Kidney (tissue), 14 donors: Measurements from ENCODE around the gene LALBA. TPM values are rescaled to one million over a fixed set of nuclear protein-coding genes. Genes with fewer than 3 reads are reported as not detected.

ENCODE experiments used
- DNase-seq, 5 donors: peaks; one replicate each; pipeline ENCODE4 v3.0.0-alpha.2; 2013 to 2020
- FAIRE-seq: peaks from 2 replicates; lab custom pipeline; 2012; peaks lifted over from hg19 to GRCh38; lab: Jason Lieb, UNC
- H3K27ac ChIP-seq, 2 donors: one replicate each; pipeline ENCODE4 v1.7.0; 2013; ENCODE audit warnings: low read depth in 2 of 2, low read length in 2 of 2, inconsistent platforms in 1 of 2
- H3K27me3 ChIP-seq: one replicate; pipeline ENCODE4 v1.7.1; 2013; ENCODE audit warnings: low read length, inconsistent platforms; ENCODE audit not compliant: control insufficient read depth, insufficient read depth
- H3K36me3 ChIP-seq, 3 donors: one replicate each; pipeline versions ENCODE4 v1.7.0 to v1.7.1; 2013; ENCODE audit warnings: low read length in 3 of 3, control low read depth in 1 of 3, inconsistent platforms in 1 of 3; ENCODE audit not compliant: insufficient read depth in 3 of 3, control insufficient read depth in 2 of 3
- H3K4me1 ChIP-seq, 3 donors: one replicate each; pipeline versions ENCODE4 v1.7.0 to v1.7.1; 2013; ENCODE audit warnings: low read length in 3 of 3, inconsistent platforms in 1 of 3, low read depth in 1 of 3; ENCODE audit not compliant: control insufficient read depth in 2 of 3, insufficient read depth in 2 of 3
- H3K4me3 ChIP-seq, 3 donors: one replicate each; pipeline versions ENCODE4 v1.7.0 to v1.8.1; 2013; ENCODE audit warnings: low read length in 3 of 3, control low read depth in 1 of 3, inconsistent platforms in 1 of 3
- H3K9ac ChIP-seq, 3 donors: one replicate each; pipeline versions ENCODE4 v1.7.0 to v1.7.1; 2013; ENCODE audit warnings: low read length in 3 of 3, control low read depth in 1 of 3, inconsistent platforms in 1 of 3
- H3K9me3 ChIP-seq, 3 donors: one replicate each; pipeline versions ENCODE4 v1.7.0 to v1.7.1; 2013; ENCODE audit warnings: low read length in 3 of 3, control low read depth in 1 of 3, inconsistent platforms in 1 of 3; ENCODE audit not compliant: control insufficient read depth in 2 of 3, insufficient read depth in 1 of 3
- intact Hi-C: fragments of 100-400 bp; cut with DNase I; formaldehyde crosslinking; loops from one replicate; pipeline ENCODE4 v1.11.1; 2022
- polyA plus RNA-seq: library from polyadenylated mRNA; stranded (reverse); fragments of 350-450 nt; fragmentation: Illumina TruSeq; extraction: RNeasy Lipid Tissue Mini Kit (QIAGEN cat#74804); gene quantifications from one replicate; pipeline ENCODE4 v1.2.3, GENCODE V29; 2014; ENCODE audit warnings: low read depth, low replicate concordance; ENCODE audit not compliant: insufficient read depth
- total RNA-seq: library from RNA; stranded (reverse); fragmentation: NEBNext Ultra II Directional; extraction: Animal tissue kit (Norgen Biotek cat#: 25700); gene quantifications from one replicate; pipeline ENCODE4 v1.2.1, GENCODE V29; 2021
- TF ChIP-seq, protein P1 (sequence below): IDR thresholded peaks from 3 replicates; pipeline ENCODE4 v1.5.1; 2012; ENCODE audit warnings: mild to moderate bottlenecking, moderate library complexity, borderline replicate concordance; ENCODE audit not compliant: insufficient read depth; ENCODE audit errors: extremely low read depth
- donor health status: control.
- donor health status: control.
- donor health status: control.
- donor health status: control.
- donor health status: control.
- donor health status: DM: yes; HTN: yes; CAD: no.
- donor health status: Normal renal cell carcinoma (clear cell type).

LALBA gene
- total and polyA plus RNA-seq, 2 donors from 2014 or later: not detected

DNA sequence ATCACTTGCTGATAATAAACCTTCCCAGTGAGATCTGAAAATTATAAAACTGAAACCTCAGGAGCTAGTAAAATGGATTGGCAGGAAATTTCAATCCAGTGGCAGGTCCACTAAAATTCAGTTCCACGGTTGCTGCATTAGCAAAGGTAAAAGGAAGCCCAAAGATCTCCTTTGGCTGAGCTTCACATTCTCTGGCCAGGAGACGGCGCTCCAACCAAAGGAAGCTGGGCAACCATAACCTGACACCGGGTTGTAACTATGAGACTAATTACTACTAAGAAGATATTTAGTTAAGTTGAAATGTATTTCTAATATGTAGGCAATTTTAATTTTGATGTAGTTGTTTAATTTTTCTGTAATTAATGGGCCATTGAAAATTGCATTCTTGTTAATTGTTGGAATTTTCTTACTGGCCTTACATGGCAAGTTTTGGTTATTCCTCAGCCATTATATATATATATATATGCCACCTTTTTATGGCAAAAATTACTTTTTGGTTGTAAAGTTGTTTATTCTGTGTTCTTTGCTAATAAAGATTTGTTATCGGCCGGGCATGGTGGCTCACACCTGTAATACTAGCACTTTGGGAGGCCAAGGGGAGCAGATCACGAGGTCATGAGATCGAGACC lies 27.4 kb downstream of the LALBA start:
- Histone ChIP-seq H3K27ac (no peak overlapping the region), H3K27me3 (no peaks in the 10 kb centered on the region), H3K9me3 (no peaks in the 10 kb centered on the region), H3K9ac (no peak overlapping the region), H3K4me1 (no peaks in the 10 kb centered on the region), H3K4me3 (no peak overlapping the region), H3K36me3 (no peaks in the 10 kb centered on the region)
- intact Hi-C loops: no loop called here
- DNase-seq (peak in 2 of 5 donors; percentile 27 to 48), FAIRE-seq (no peak)
- TF ChIP-seq, protein P1, sequence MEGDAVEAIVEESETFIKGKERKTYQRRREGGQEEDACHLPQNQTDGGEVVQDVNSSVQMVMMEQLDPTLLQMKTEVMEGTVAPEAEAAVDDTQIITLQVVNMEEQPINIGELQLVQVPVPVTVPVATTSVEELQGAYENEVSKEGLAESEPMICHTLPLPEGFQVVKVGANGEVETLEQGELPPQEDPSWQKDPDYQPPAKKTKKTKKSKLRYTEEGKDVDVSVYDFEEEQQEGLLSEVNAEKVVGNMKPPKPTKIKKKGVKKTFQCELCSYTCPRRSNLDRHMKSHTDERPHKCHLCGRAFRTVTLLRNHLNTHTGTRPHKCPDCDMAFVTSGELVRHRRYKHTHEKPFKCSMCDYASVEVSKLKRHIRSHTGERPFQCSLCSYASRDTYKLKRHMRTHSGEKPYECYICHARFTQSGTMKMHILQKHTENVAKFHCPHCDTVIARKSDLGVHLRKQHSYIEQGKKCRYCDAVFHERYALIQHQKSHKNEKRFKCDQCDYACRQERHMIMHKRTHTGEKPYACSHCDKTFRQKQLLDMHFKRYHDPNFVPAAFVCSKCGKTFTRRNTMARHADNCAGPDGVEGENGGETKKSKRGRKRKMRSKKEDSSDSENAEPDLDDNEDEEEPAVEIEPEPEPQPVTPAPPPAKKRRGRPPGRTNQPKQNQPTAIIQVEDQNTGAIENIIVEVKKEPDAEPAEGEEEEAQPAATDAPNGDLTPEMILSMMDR: peak; percentile 25

DNA sequence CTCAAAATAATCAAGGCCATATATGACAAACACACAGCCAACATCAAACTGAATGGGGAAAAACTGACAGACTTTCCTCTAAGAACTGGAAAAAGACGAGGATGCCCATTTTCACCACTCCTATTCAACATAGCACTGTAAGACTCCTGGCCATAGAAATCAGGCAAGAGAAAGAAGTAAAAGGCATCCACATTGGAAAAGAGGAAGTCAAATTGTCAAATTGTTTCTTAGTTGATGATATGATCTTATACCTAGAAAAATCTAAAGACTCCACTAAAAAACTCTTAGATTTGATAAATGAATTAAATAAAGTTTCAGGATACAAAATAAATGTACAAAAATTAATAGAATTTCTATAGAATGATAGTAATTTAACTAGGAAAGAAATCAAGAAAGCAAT lies 33.2 kb downstream of the LALBA start:
- Histone ChIP-seq H3K4me1 (no peaks in the 10 kb centered on the region), H3K9me3 (peaks cover 0 to 2% (median 0%) of the 10 kb centered on the region in 3 donors), H3K9ac (no peak overlapping the region), H3K36me3 (no peaks in the 10 kb centered on the region), H3K27ac (no peak overlapping the region), H3K27me3 (no peaks in the 10 kb centered on the region), H3K4me3 (no peak overlapping the region)
- TF ChIP-seq, protein P1: no peak
- DNase-seq (no peak), FAIRE-seq (no peak)
- intact Hi-C loops: no loop called here

DNA sequence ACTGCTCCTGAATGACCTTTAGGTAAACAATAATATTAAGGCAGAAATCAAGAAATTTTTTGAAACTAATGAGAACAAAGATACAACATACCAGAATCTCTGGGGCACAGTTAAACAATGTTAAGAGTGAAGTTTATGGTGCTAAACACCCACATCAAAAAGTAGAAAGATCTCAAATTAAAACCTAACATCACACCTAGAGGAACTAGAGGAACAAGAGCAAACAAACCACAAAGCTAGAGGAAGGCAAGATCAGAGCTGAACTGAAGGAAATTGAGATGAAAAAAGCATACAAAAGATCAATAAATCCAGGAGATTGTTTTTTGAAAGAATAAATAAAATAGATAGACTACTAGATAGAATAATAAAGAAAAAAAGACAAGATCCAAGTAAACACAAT lies 37.2 kb downstream of the LALBA start:
- Histone ChIP-seq H3K9me3 (peaks cover 0 to 2% (median 0%) of the 10 kb centered on the region in 3 donors), H3K4me3 (no peak overlapping the region), H3K4me1 (no peaks in the 10 kb centered on the region), H3K27me3 (no peaks in the 10 kb centered on the region), H3K36me3 (no peaks in the 10 kb centered on the region), H3K27ac (no peak overlapping the region), H3K9ac (no peak overlapping the region)
- no peak for DNase-seq
- TF ChIP-seq, protein P1: no peak
- intact Hi-C loops: no loop called here
- FAIRE-seq: no peak
